Measurements from ENCODE around the gene MVB12B. TPM values are rescaled to one million over a fixed set of nuclear protein-coding genes. Genes with fewer than 3 reads are reported as not detected.
"Not testable (repeated sequence)": the region's sequence is repeated elsewhere in the genome, so short reads cannot be mapped to it uniquely, and the experiment has no call there.

MVB12B gene
- 6.6 TPM for polyA plus RNA-seq (2013, experiment 1 of 2; ENCODE audit: insufficient read length)
- 6.6 TPM for polyA plus RNA-seq (2013, experiment 2 of 2; ENCODE audit: insufficient read length)

GRCh38 chr9:126326228-126327005 is at the start of gene MVB12B:
TSS of gene MVB12B (plus strand) at chr9:126326829. CDS start at chr9:126326930, 101 bp downstream.
- DNase-seq, result peak; percentile 47

- DNase-seq, result no peak
These were observed 42.7 kb upstream of the MVB12B start for GRCh38 chr9:126283799-126284465.

- not testable (repeated sequence) for DNase-seq
These were observed 41.0 kb upstream of the MVB12B start for GRCh38 chr9:126285652-126286051.

GRCh38 chr9:126287166-126287866 is 39.3 kb upstream of the MVB12B start:
- no peak for DNase-seq

- DNase-seq, result no peak
These were observed 35.8 kb upstream of the MVB12B start for GRCh38 chr9:126290871-126291270.

- no peak for DNase-seq
These were observed 34.7 kb upstream of the MVB12B start for GRCh38 chr9:126291925-126292324.

- DNase-seq, result no peak
These were observed 33.7 kb upstream of the MVB12B start for GRCh38 chr9:126292736-126293521.

- no peak for DNase-seq
These were observed 33.1 kb upstream of the MVB12B start for GRCh38 chr9:126293522-126293889.

- DNase-seq, result no peak
These were observed 32.1 kb upstream of the MVB12B start for GRCh38 chr9:126294331-126295081.

- no peak for DNase-seq
These were observed 31.5 kb upstream of the MVB12B start for GRCh38 chr9:126295082-126295477.

- no peak for DNase-seq
These were observed 31.1 kb upstream of the MVB12B start for GRCh38 chr9:126295516-126295915.

- DNase-seq, result no peak
These were observed 30.6 kb upstream of the MVB12B start for GRCh38 chr9:126295936-126296600.

- no peak for DNase-seq
These were observed 29.9 kb upstream of the MVB12B start for GRCh38 chr9:126296687-126297086.

GRCh38 chr9:126297661-126298060 is 29.0 kb upstream of the MVB12B start:
- DNase-seq, result no peak

- no peak for DNase-seq
These were observed 28.4 kb upstream of the MVB12B start for GRCh38 chr9:126298063-126298801.

GRCh38 chr9:126299706-126300276 is 26.8 kb upstream of the MVB12B start:
- no peak for DNase-seq

GRCh38 chr9:126301196-126301595 is 25.4 kb upstream of the MVB12B start:
- no peak for DNase-seq

GRCh38 chr9:126301985-126302603 is 24.5 kb upstream of the MVB12B start:
- peak; percentile 55 for DNase-seq

- DNase-seq, result no peak
These were observed 23.9 kb upstream of the MVB12B start for GRCh38 chr9:126302730-126303129.

GRCh38 chr9:126303488-126303887 is 23.1 kb upstream of the MVB12B start:
- no peak for DNase-seq

All from fibroblast of skin of abdomen (primary cell).